Nephron (organoid): ENCODE data around the gene PRSS50.

Source experiments
- H3K27ac Mint-ChIP-seq, 3 experiments: 2 replicates each; pipeline ENCODE4 v1.8.0; 2020; ENCODE audit warnings: mixed read lengths in 3 of 3, mild to moderate bottlenecking in 2 of 3, moderate library complexity in 1 of 3
- H3K27me3 Mint-ChIP-seq: 2 replicates; pipeline ENCODE4 v1.8.0; 2021; ENCODE audit warnings: low read depth, mild to moderate bottlenecking, moderate library complexity, mixed read lengths
- H3K36me3 Mint-ChIP-seq: 2 replicates; pipeline ENCODE4 v1.8.0; 2020; ENCODE audit warnings: low read depth, mixed read lengths
- H3K4me1 Mint-ChIP-seq: 2 replicates; pipeline ENCODE4 v1.8.0; 2020; ENCODE audit warnings: mixed read lengths
- H3K4me3 Mint-ChIP-seq, 3 experiments: 2 replicates each; pipeline ENCODE4 v1.8.0; 2020; ENCODE audit warnings: mild to moderate bottlenecking in 3 of 3, mixed read lengths in 3 of 3, moderate library complexity in 2 of 3
- H3K9me3 Mint-ChIP-seq: 2 replicates; pipeline ENCODE4 v1.8.0; 2020; ENCODE audit warnings: mixed read lengths
- CTCF ChIP-seq, 3 experiments: fragments of 200-600 bp; sonication (generic); IDR thresholded peaks; one replicate each; pipeline ENCODE4 v1.5.0; 2021; ENCODE audit warnings: antibody characterized with exemption in 3 of 3; ENCODE audit not compliant: unreplicated experiment in 3 of 3

Gene PRSS50

GRCh38 chr3:46721009-46721408 lies 3.3 kb upstream of the PRSS50 start:
- Mint-ChIP-seq H3K27ac (no peak overlapping the region), H3K36me3 (no peaks in the 10 kb centered on the region), H3K9me3 (no peaks in the 10 kb centered on the region), H3K4me3 (no peak overlapping the region), H3K4me1 (peaks cover 12% of the 10 kb centered on the region), H3K27me3 (peaks cover 10% of the 10 kb centered on the region)
- no peak for TF ChIP-seq CTCF (IDR thresholded peaks at IDR 0.05; ENCODE audit: unreplicated experiment in 3 of 3)

GRCh38 chr3:46719735-46720271 lies 2.1 kb upstream of the PRSS50 start:
- H3K9me3 Mint-ChIP-seq, result no peaks in the 10 kb centered on the region
- no peaks in the 10 kb centered on the region for H3K4me1 Mint-ChIP-seq
- H3K36me3 Mint-ChIP-seq, result no peaks in the 10 kb centered on the region
- no peak overlapping the region for H3K4me3 Mint-ChIP-seq
- no peak overlapping the region for H3K27ac Mint-ChIP-seq
- H3K27me3 Mint-ChIP-seq, result peaks cover 17% of the 10 kb centered on the region
- no peak for TF ChIP-seq CTCF (IDR thresholded peaks at IDR 0.05; ENCODE audit: unreplicated experiment in 3 of 3)

GRCh38 chr3:46719044-46719565 lies 1.4 kb upstream of the PRSS50 start:
- Mint-ChIP-seq H3K27ac (no peak overlapping the region), H3K36me3 (no peaks in the 10 kb centered on the region), H3K4me1 (no peaks in the 10 kb centered on the region), H3K27me3 (peaks cover 17% of the 10 kb centered on the region), H3K9me3 (no peaks in the 10 kb centered on the region), H3K4me3 (no peak overlapping the region)
- no peak for TF ChIP-seq CTCF (IDR thresholded peaks at IDR 0.05; ENCODE audit: unreplicated experiment in 3 of 3)

- H3K36me3 Mint-ChIP-seq, result no peaks in the 10 kb centered on the region
- H3K27ac Mint-ChIP-seq, result no peak overlapping the region
- no peak overlapping the region for H3K4me3 Mint-ChIP-seq
- H3K9me3 Mint-ChIP-seq, result no peaks in the 10 kb centered on the region
- no peaks in the 10 kb centered on the region for H3K4me1 Mint-ChIP-seq
- H3K27me3 Mint-ChIP-seq, result peaks cover 20% of the 10 kb centered on the region
- no peak for TF ChIP-seq CTCF (IDR thresholded peaks at IDR 0.05; ENCODE audit: unreplicated experiment in 3 of 3)
These were observed 918 bp downstream of the PRSS50 start for GRCh38 chr3:46716461-46717441.

- no peaks in the 10 kb centered on the region for H3K9me3 Mint-ChIP-seq
- H3K27me3 Mint-ChIP-seq, result peaks cover 25% of the 10 kb centered on the region
- H3K27ac Mint-ChIP-seq, result no peak overlapping the region
- no peak for TF ChIP-seq CTCF (IDR thresholded peaks at IDR 0.05; ENCODE audit: unreplicated experiment in 3 of 3)
- no peak overlapping the region for H3K4me3 Mint-ChIP-seq
- H3K36me3 Mint-ChIP-seq, result no peaks in the 10 kb centered on the region
- H3K4me1 Mint-ChIP-seq, result peaks cover 5% of the 10 kb centered on the region
These were observed 2.0 kb downstream of the PRSS50 start for GRCh38 chr3:46715507-46716175.
